NT2/D1 (cell line): ENCODE results near the gene LKAAEAR1.

Experiments used
- DNase-seq: peaks from one replicate; pipeline ENCODE4 v3.0.0-alpha.2; 2011; ENCODE audit warnings: low read depth, low spot score
- H3K27me3 ChIP-seq: 2 replicates; pipeline ENCODE4 v1.6.0; 2011; ENCODE audit warnings: mild to moderate bottlenecking; ENCODE audit not compliant: insufficient read length, insufficient read depth
- H3K36me3 ChIP-seq: 2 replicates; pipeline ENCODE4 v1.6.1; 2011; ENCODE audit warnings: mild to moderate bottlenecking, low read length, mixed read lengths; ENCODE audit not compliant: insufficient read depth, insufficient read length
- H3K4me1 ChIP-seq: 2 replicates; pipeline ENCODE4 v1.5.1; 2011; ENCODE audit not compliant: insufficient read depth, insufficient read length
- H3K4me3 ChIP-seq: 2 replicates; pipeline ENCODE4 v1.5.1; 2011; ENCODE audit warnings: low read depth; ENCODE audit not compliant: insufficient read length
- H3K9ac ChIP-seq: 2 replicates; pipeline ENCODE4 v1.6.0; 2011; ENCODE audit warnings: low read depth; ENCODE audit not compliant: insufficient read length
- H3K9me3 ChIP-seq: 2 replicates; pipeline ENCODE4 v1.5.1; 2011; ENCODE audit warnings: mild to moderate bottlenecking, low read length; ENCODE audit not compliant: insufficient read depth
- SUZ12 ChIP-seq: IDR thresholded peaks from 2 replicates; pipeline ENCODE4 v1.6.1; 2011; ENCODE audit not compliant: insufficient read length, insufficient read depth; ENCODE audit errors: extremely low read depth
- YY1 ChIP-seq: IDR thresholded peaks from 2 replicates; pipeline ENCODE4 v1.6.1; 2011; ENCODE audit not compliant: insufficient read length, insufficient read depth
- ZNF274 ChIP-seq: IDR thresholded peaks from 2 replicates; pipeline ENCODE4 v1.6.1; 2011; ENCODE audit warnings: mild to moderate bottlenecking, low read depth, low read length

The LKAAEAR1 gene

GRCh38 chr20:64037199-64037497, 47.0 kb downstream of the LKAAEAR1 start:
- Histone ChIP-seq H3K9me3 (peaks cover 8% of the 10 kb centered on the region; the same call in 1 of the 2 replicates), H3K36me3 (peaks cover 38% of the 10 kb centered on the region), H3K9ac (peak overlapping the region; percentile 17), H3K27me3 (peaks cover 48% of the 10 kb centered on the region), H3K4me3 (no peak overlapping the region), H3K4me1 (peaks cover 32% of the 10 kb centered on the region)
- DNase-seq = no peak
- no peak for TF ChIP-seq ZNF274
- TF ChIP-seq SUZ12 = no peak
- TF ChIP-seq YY1 = no peak

- H3K9ac ChIP-seq = peak overlapping the region; percentile 44
- TF ChIP-seq YY1 = no peak
- no peak for TF ChIP-seq SUZ12
- no peak for TF ChIP-seq ZNF274
- H3K9me3 ChIP-seq = peaks cover 8% of the 10 kb centered on the region; the same call in 1 of the 2 replicates
- no peak for DNase-seq
- peaks cover 43% of the 10 kb centered on the region for H3K27me3 ChIP-seq
- peaks cover 44% of the 10 kb centered on the region for H3K36me3 ChIP-seq
- no peak overlapping the region for H3K4me3 ChIP-seq
- H3K4me1 ChIP-seq = peaks cover 28% of the 10 kb centered on the region
Measured at GRCh38 chr20:64036346-64037198, 47.6 kb downstream of the LKAAEAR1 start.

GRCh38 chr20:64035933-64036345, 48.3 kb downstream of the LKAAEAR1 start, which contains the start of gene C20orf204:
Gene C20orf204, plus strand, starts transcription at chr20:64036182. Its CDS starts 142 bp downstream, at chr20:64036324.
- H3K9ac ChIP-seq = peak within 1 kb of the TSS; percentile 44
- H3K4me1 ChIP-seq = peaks cover 28% of the 10 kb centered on the region
- no peak for TF ChIP-seq SUZ12
- TF ChIP-seq ZNF274 = no peak
- no peak for TF ChIP-seq YY1
- no peak for DNase-seq
- peaks cover 36% of the 10 kb centered on the region for H3K27me3 ChIP-seq
- peaks cover 8% of the 10 kb centered on the region; the same call in 1 of the 2 replicates for H3K9me3 ChIP-seq
- H3K36me3 ChIP-seq = peaks cover 48% of the 10 kb centered on the region
- no peak within 1 kb of the TSS for H3K4me3 ChIP-seq

- TF ChIP-seq ZNF274 (no peak), YY1 (no peak), SUZ12 (no peak)
- H3K4me3 ChIP-seq = no peak overlapping the region
- peaks cover 30% of the 10 kb centered on the region for H3K27me3 ChIP-seq
- H3K4me1 ChIP-seq = peaks cover 28% of the 10 kb centered on the region
- H3K9me3 ChIP-seq = peaks cover 8% of the 10 kb centered on the region; the same call in 1 of the 2 replicates
- no peak for DNase-seq
- H3K36me3 ChIP-seq = peaks cover 55% of the 10 kb centered on the region
- H3K9ac ChIP-seq = peak overlapping the region; percentile 44
Measured at GRCh38 chr20:64035066-64035932, 48.9 kb downstream of the LKAAEAR1 start.

- DNase-seq = no peak
- H3K36me3 ChIP-seq = peaks cover 67% of the 10 kb centered on the region
- no peak overlapping the region for H3K9ac ChIP-seq
- H3K4me3 ChIP-seq = no peak overlapping the region
- peaks cover 24% of the 10 kb centered on the region for H3K4me1 ChIP-seq
- TF ChIP-seq ZNF274 = no peak
- TF ChIP-seq SUZ12 = no peak
- no peak for TF ChIP-seq YY1
- peaks cover 19% of the 10 kb centered on the region for H3K27me3 ChIP-seq
- no peaks in the 10 kb centered on the region for H3K9me3 ChIP-seq
Measured at GRCh38 chr20:64033981-64034493, 50.2 kb downstream of the LKAAEAR1 start.
